PC-3 (cell line): ENCODE data around the gene DMD.

ENCODE experiments used
- CTCF ChIP-seq: fragments of 300-600 bp; sonication (generic); conservative IDR thresholded peaks from 2 replicates; pipeline ENCODE4 v1.5.1; 2017; ENCODE audit warnings: antibody characterized with exemption, low read depth, mild to moderate bottlenecking, low read length
- EZH2phosphoT487 ChIP-seq: fragments of 300-600 bp; sonication (generic); IDR thresholded peaks from 2 replicates; pipeline ENCODE4 v1.6.1; 2018; ENCODE audit warnings: mild to moderate bottlenecking, antibody characterized with exemption, low read length, borderline replicate concordance

GRCh38 chrX:32421266-32421665, 790.1 kb downstream of the DMD start:
- no peak for TF ChIP-seq CTCF
- TF ChIP-seq EZH2phosphoT487, result no peak
